ENCODE data around the gene TMBIM4. TPM values are rescaled to one million over a fixed set of nuclear protein-coding genes. Genes with fewer than 3 reads are reported as not detected.

TMBIM4 gene
- total and polyA plus RNA-seq, 2 donors (not counting 3 experiments of a cell fraction or from before 2014, with no cell fraction given): 74.1 to 370 TPM

- H3K4me3 ChIP-seq (replicated peaks in 1 of 3; ENCODE audit: insufficient read depth in 1 of 3, low read depth in 1 of 3, low read length in 3 of 3): no peak overlapping the region
- FAIRE-seq (no peak), DNase-seq (ENCODE audit: low read depth, low spot score) (no peak)
- H3K36me3 ChIP-seq (ENCODE audit: control insufficient read depth in 2 of 2, extremely low read depth in 1 of 2, insufficient read depth in 2 of 2, low read length in 2 of 2): no peaks in the 10 kb centered on the region
- peaks cover 78% of the 10 kb centered on the region for H3K79me2 ChIP-seq (ENCODE audit: control insufficient read depth, insufficient read depth, low read length)
- H3K4me2 ChIP-seq (ENCODE audit: insufficient read depth, low read length): no peak overlapping the region
- no peaks in the 10 kb centered on the region for H3K9me3 ChIP-seq (replicated peaks; ENCODE audit: control insufficient read depth, insufficient read depth, low read length)
- TF ChIP-seq GATA2 (IDR thresholded peaks at IDR 0.05; ENCODE audit: insufficient read depth, insufficient read length, low read depth, low read length): no peak
- TF ChIP-seq JUN (IDR thresholded peaks at IDR 0.05; ENCODE audit: borderline replicate concordance, insufficient read depth, insufficient read length, low read depth): no peak
- TF ChIP-seq CTCF (IDR thresholded peaks at IDR 0.05; ENCODE audit: extremely low read depth in 1 of 2, insufficient read depth in 1 of 2, low read depth in 1 of 2, low read length in 2 of 2): no peak
- no peak for TF ChIP-seq POLR2AphosphoS5 (IDR thresholded peaks at IDR 0.05; ENCODE audit: insufficient read depth, low read depth, low read length)
- no peak for TF ChIP-seq POLR2A (IDR thresholded peaks at IDR 0.05; ENCODE audit: low read depth, low read length)
- no peak for TF ChIP-seq MYC (IDR thresholded peaks at IDR 0.05; ENCODE audit: low read depth, low read length)
- TF ChIP-seq MAX (IDR thresholded peaks at IDR 0.05; ENCODE audit: insufficient read depth, insufficient read length): no peak
- TF ChIP-seq FOS (IDR thresholded peaks at IDR 0.05; ENCODE audit: borderline replicate concordance, insufficient read depth, low read length): no peak
- TF ChIP-seq EZH2 (IDR thresholded peaks at IDR 0.05; ENCODE audit: borderline replicate concordance, low read depth, low read length, severe bottlenecking): no peak
- no peak overlapping the region for H3K27ac ChIP-seq (ENCODE audit: insufficient read depth, low read depth, low read length)
- ChIA-PET POLR2A (no interaction called here), CTCF (interaction anchor here (1.0 kb wide), 1 partner anchor 15 kb away, joined by 3 read pairs; no protein-coding TSS in a partner anchor)
- H3K9me1 ChIP-seq (replicated peaks; ENCODE audit: control insufficient read depth, extremely low read depth, insufficient read depth, low read length): no peaks in the 10 kb centered on the region
- H3K9ac ChIP-seq (replicated peaks; ENCODE audit: extremely low read depth, insufficient read depth, low read length): no peak overlapping the region
- BruUV-seq (replicated peaks): no TSS peak
- H4K20me1 ChIP-seq (replicated peaks; ENCODE audit: control insufficient read depth, extremely low read depth, insufficient read depth, low read length): peaks cover 3% of the 10 kb centered on the region
- peaks cover 7% of the 10 kb centered on the region for H3K4me1 ChIP-seq (ENCODE audit: control insufficient read depth, extremely low read depth, insufficient read depth, low read length)
- intact Hi-C loops (cut with micrococcal nuclease) (no loop called here), dilution Hi-C loops (cut with MboI; ENCODE audit: extremely low pct_ligation_motif_present, low sequenced_read_pairs) (no loop called here)
- no peaks in the 10 kb centered on the region for H3K27me3 ChIP-seq (ENCODE audit: control insufficient read depth in 2 of 2, insufficient read depth in 2 of 2, low read length in 2 of 2)
- H2AFZ ChIP-seq (ENCODE audit: low read depth, low read length): no peak overlapping the region
These were observed 4.7 kb downstream of the TMBIM4 start for GRCh38 chr12:66165141-66165540.
